HG03196 (cell line): ENCODE measurements around the gene CDC34.

Experiments
- ATAC-seq: cut with Tn5 transposase; IDR thresholded peaks from one replicate; pipeline ENCODE4 v1.9.1; 2021; ENCODE audit not compliant: unreplicated experiment

CDC34 gene

DNA sequence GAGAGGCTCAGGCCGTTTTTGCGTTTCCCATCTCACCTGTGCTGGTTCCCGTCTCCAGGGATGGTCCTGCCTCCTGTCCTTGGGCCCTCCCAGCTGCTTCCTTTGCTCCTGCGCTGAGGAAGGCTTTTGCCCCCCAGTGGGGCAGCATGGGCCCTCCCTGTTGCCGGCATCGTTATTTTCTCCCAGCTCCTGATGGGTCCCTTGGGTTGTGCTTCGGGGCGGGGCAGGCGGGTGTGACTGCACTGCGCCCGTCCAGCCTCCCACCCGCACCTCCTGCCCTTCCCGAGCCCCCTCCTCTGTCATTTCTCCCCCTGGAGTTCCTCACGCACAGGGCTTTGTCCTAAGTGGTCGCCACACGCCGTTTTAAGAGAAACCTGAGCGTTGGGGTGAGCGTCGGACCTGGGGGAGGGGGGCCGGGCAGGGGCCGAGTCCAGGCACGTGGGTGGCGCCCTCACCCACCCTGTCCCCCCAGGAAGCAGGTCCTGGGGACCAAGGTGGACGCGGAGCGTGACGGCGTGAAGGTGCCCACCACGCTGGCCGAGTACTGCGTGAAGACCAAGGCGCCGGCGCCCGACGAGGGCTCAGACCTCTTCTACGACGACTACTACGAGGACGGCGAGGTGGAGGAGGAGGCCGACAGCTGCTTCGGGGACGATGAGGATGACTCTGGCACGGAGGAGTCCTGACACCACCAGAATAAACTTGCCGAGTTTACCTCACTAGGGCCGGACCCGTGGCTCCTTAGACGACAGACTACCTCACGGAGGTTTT is 9.5 kb downstream of the CDC34 start:
- ATAC-seq, result no peak

DNA sequence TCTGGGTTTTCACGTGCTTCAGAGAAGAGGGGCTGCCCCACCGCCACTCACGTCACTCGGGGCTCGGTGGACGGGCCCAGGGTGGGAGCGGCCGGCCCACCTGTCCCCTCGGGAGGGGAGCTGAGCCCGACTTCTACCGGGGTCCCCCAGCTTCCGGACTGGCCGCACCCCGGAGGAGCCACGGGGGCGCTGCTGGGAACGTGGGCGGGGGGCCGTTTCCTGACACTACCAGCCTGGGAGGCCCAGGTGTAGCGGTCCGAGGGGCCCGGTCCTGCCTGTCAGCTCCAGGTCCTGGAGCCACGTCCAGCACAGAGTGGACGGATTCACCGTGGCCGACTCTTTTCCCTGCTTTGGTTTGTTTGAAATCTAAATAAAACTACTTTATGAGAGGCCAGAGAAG is 10.1 kb downstream of the CDC34 start:
- ATAC-seq, result no peak

- no peak for ATAC-seq
Observed at GRCh38 chr19:542173-542866, 10.8 kb downstream of the CDC34 start.

- ATAC-seq, result no peak
Observed at GRCh38 chr19:543910-544608, 12.5 kb downstream of the CDC34 start, which contains the start of gene GZMM. Gene GZMM, plus strand, starts transcription at chr19:544053. Its CDS starts 19 bp downstream, at chr19:544072.

DNA sequence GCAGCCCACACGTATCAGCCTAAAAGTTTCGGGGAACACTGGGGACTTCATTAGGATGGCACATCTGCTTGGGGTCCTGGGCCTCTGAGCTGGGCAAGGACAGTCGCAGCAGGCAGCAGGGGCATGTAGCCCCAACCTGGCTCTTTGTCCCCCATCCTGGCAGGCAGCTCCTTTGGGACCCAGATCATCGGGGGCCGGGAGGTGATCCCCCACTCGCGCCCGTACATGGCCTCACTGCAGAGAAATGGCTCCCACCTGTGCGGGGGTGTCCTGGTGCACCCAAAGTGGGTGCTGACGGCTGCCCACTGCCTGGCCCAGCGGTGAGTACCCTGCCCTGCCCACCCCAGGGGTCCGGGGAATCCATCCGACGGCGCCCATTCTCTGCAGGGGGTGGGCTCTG is 15.6 kb downstream of the CDC34 start:
- ATAC-seq, result no peak

DNA sequence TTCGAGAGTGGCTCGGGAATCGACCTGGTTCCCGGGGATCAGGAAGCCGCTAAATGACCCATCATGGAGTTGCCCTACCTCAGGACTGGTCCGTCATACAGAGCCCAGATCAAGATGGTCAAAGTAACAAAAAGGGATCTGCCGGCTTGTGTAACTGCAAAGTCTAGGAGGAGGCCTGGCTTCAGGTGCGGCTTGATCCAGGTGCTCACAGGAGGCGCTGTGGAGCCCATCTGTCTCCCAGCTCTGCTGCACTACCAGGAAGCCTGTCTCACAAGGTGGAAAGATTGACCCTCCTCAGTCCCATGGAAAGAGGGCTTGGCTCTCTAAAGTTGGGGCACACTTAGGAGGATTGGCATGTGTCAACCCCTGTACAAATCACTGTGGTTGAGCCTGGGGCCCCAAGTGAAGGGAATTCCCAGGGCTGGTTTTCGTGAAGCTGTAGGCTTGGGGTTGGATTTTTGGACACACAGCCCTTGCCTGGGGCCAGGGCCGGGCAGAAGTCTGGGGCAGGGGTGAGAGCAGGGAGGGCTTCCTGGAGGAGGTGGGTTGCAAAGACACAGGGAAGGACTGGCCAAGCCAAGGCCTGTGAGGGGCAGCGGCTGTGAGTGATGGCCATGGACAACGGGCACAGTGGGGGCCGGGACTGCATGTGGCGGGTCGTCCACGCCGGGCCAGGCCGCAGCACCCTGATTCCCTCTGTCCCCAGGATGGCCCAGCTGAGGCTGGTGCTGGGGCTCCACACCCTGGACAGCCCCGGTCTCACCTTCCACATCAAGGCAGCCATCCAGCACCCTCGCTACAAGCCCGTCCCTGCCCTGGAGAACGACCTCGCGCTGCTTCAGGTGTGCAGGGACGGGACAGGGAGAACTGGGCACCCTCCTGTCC is 16.5 kb downstream of the CDC34 start:
- no peak for ATAC-seq

DNA sequence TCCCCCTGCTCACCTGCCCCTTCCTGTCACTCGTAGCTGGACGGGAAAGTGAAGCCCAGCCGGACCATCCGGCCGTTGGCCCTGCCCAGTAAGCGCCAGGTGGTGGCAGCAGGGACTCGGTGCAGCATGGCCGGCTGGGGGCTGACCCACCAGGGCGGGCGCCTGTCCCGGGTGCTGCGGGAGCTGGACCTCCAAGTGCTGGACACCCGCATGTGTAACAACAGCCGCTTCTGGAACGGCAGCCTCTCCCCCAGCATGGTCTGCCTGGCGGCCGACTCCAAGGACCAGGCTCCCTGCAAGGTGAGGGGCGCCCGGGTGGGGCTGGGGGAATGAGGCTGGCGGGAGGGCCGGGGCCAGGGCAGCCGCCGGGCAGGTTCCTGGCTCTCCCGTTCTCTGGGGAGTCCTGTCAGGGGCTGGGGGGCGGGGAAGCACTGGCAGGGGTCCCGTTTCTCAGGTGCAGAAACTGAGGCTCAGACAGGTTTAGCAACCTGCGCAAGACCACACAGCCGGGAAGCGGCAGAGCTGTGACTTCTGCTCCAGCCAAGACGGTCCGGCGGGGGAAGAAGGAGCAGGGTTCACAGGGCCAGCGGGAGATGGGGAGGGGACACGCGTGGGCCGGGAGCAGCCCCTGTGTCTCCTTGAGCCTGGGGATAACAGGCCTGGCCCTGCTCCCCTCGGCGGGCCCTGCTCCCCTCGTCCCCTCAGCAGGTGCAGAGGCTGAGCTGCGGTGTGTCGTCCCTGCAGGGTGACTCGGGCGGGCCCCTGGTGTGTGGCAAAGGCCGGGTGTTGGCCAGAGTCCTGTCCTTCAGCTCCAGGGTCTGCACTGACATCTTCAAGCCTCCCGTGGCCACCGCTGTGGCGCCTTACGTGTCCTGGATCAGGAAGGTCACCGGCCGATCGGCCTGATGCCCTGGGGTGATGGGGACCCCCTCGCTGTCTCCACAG is 17.6 kb downstream of the CDC34 start:
- ATAC-seq, result no peak

DNA sequence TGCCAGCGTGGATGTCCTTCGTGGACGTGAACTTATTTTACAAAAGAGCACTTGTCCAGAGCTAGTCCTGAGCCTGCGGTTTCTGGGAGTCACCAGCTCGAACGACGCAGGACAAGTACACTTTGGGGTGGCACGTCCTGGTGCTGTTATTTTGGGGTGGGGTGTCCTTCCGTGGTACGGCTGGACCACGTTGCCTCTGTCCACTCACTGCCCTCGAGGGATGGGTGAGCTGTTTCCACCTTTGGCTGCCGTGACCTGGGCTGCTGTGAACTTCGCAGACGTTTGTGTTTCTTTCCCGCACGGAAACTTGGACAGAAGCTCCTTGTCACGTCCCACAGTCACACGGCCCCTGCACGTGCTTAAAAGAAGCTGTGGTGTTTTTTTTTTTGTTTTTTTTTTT is 23.3 kb downstream of the CDC34 start:
- ATAC-seq, result no peak

DNA sequence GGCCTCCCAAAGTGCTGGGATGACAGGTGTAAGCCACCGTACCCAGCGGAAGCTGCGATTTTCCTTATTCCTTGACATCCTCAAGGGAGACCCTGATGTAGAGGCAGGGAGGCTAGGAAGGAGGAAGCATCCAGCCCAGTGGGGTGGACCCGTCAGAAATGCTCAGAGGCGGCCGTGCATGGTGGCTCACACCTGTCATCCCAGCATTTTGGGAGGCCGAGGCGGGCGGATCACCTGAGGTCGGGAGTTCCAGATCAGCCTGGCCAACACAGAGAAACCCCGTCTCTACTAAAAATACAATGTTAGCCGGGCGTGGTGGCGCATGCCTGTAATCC is 23.9 kb downstream of the CDC34 start:
- no peak for ATAC-seq

- no peak for ATAC-seq
Observed at GRCh38 chr19:556611-557382, 25.2 kb downstream of the CDC34 start.

DNA sequence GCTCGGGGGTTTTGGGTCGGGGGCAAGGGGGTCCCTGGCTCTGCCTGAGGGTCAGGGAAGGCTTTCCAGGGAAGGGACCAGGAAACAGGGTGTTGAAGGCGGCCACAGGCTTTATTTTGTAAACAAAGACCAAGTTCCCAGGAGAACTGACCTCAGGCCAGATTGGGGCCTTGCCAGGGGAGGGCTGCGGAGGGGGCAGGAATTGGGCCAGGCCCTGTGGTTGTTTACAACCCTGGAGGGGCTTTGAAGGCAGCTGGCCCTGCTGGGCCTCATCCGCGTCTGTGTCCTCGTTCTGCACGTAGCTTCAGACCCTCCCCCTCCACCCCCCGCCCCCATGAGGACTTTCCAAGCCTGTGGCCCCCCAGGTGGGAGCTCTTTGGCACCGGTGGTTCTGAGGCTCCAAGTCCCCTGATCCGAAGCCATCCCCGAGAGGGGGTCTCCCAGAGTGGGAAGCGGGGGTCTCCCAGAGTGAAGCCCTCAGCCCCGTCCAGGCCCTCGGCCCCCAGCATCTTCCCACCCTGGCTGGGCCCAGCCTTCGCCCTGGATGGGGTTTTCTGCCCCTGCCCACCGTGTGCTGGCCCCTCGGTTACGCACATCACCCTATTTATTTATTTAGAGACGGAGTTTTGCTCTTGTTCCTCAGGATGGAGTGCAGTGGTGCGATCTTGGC is 27.3 kb downstream of the CDC34 start:
- no peak for ATAC-seq

DNA sequence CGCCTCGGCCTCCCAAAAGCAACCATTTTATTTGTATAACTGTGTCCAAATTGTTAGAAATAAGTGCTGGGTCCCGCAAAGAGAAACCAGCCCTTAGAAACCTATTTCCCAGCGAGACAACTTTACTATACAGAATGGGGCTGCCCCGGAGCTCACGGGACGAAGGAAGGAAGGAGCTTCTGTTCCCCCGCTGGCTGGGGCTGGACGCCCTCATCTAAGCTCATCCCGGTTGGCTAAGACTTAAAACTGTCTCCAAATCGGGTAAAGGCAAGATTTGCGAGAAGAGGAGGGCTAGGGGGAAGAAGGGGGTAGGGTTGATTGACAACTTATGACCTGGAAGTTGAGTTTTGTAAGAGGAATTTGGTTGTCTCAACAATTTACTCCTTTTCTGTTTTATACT is 28.6 kb downstream of the CDC34 start:
- no peak for ATAC-seq

DNA sequence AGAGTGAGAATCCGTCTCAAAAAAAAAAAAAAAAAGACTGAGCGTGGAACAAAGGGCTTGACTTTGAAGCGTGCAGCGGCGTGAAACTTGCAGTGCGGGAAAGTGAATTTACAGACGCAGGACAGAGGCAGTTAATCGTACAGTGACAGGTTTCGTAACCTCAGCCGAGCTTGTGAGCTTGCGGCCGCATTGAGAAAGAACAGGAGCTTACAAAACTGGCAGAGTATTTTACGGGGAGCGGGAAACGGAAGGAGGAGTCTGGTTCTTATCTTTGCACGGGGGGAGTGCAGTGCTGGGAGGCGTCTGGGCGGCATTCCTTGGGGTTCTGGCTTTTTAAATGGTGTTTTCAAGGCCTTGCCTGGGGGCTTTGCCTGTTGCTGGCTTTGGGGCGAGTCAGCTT is 34.8 kb downstream of the CDC34 start:
- no peak for ATAC-seq

DNA sequence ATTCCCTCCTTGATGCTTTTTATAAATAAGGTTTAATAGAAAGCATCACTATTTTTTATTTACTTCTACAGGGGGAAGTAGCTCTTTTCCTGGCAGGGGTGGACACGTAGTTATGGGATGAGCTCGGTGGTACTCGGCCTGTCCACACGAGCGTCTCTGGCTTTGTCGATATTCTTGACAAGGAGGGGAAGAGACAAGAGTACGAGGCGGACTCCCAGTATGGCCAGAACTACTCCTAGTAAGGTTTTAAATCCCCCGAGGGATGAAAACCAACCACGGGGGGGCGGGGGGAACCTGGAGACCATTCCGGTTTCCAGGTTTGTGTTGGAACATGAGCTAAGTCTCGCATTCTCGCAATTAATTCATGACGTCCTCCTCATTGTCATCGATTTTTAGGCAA is 35.3 kb downstream of the CDC34 start:
- no peak for ATAC-seq

DNA sequence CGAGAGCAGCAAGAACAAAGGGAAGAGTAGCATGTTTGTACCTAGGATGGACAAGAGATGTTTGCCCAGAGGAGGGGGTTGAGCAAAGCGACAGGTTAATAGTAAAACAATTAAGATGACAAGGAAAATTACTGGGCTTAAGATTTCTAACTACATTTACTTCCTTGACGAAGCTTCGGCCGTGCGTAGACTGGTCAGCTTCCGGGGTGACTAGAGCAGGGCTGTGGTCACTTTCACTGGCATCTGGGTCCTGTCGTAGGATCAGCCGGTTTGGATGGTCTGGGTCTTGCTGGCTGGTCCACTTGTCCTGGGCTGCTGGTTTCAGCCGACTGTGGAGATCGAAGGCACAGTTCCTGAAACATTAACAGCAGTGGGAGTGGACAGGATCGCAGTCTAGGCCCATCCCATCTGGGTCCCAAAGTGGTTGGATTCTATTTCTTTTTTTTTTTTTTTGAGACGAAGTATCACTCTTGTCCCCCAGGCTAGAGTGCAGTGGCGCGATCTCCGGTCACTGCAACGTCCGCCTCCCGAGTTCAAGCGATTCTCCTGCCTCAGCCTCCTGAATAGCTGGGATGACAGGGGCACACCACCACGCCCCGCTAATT is 35.8 kb downstream of the CDC34 start:
- no peak for ATAC-seq

DNA sequence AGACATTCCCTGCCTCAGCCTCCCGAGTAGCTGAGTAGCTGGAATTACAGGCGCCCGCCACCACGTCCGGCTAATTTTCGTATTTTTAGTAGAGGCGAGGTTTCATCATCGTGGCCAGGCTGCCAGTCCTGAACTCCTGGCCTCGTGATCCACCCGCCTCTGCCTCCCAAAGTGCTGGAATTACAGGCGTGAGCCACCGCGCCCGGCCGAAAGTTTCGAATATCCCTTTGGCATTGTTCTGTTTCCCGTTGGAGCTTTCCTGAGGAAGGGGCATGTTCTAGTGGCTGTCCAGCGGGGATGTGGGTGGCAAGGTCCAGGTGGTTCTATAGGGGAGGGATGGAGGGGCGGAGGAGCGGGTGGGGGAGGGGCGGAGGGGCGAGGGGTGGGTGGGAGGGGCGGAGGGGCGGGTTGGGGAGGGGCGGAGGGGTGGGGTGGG is 38.7 kb downstream of the CDC34 start:
- ATAC-seq, result no peak

- no peak for ATAC-seq
Observed at GRCh38 chr19:570937-571565, 39.5 kb downstream of the CDC34 start.

DNA sequence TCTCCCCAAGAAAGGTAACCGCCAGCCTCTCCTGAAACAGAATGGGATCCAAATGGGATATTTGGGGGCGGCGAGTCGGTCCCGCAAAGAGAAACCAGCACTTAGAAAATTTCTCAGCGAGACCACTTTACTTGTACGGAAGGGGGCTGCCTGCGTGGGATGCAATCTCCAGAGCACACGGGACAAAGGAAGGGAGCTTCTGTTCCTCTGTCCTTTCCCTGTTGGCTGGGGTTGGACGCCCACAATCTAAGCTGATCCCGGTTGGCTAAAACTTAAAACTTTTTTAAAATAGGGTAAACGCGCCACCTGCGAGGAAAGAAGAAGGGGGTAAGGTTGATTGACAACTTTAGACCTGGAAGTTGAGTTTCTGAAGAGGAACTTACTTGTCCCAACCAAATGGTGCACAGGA is 40.0 kb downstream of the CDC34 start:
- no peak for ATAC-seq
